Measurements from ENCODE around the gene BFAR. TPM values are rescaled to one million over a fixed set of nuclear protein-coding genes. Genes with fewer than 3 reads are reported as not detected.

Gene BFAR, protein sequence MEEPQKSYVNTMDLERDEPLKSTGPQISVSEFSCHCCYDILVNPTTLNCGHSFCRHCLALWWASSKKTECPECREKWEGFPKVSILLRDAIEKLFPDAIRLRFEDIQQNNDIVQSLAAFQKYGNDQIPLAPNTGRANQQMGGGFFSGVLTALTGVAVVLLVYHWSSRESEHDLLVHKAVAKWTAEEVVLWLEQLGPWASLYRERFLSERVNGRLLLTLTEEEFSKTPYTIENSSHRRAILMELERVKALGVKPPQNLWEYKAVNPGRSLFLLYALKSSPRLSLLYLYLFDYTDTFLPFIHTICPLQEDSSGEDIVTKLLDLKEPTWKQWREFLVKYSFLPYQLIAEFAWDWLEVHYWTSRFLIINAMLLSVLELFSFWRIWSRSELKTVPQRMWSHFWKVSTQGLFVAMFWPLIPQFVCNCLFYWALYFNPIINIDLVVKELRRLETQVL
- polyA plus RNA-seq (2012; ENCODE audit: insufficient read depth, insufficient read length, low read depth): 63.6 TPM

DNA sequence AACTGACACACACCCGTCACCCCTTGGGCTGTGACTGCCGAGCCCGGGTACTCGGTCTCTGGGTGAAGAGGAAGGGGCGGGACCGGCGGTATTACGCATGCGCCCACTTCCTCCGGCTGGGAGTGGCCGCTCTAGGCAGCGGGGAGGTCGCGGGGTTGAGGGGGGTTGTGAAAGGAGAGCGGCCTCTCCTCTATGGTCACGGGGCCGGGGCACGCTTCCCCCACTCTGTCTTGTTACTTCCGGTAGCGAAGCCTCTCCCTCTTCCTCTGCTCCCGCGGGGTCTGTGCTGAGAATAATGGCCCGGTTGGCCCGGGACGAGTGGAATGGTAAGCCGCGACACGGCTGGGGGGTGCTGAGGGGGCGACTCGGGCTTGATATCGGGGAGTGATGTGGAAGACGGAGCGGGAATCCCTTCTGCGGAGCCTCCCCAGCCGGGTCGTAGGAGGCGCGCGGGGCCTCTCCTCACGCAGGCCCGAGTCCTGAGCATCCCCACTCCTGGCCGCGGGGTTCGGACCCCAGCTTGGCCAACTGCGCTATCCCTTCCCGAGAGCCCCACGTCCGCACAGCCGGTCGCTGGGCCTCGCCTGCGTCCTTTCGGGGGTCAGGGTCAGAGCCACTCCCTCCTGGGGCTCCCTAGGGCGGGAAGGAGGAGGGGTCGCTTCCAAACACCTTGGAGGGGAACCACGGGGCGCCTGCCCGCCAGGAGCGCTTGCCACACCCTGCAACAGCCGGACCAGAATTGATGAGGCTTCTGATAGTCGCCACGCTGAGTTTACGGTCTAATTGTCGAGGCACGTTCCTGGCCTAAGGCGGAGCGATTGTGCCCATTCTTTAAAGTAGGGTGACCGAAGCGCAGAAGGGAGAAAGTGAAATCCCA, at the start of gene BFAR:
TSS of gene BFAR (plus strand) at position 259 of the 877 bp plus-strand sequence. CDS start 11,396 bp downstream, outside the sequence.
- TF ChIP-seq, protein P1, sequence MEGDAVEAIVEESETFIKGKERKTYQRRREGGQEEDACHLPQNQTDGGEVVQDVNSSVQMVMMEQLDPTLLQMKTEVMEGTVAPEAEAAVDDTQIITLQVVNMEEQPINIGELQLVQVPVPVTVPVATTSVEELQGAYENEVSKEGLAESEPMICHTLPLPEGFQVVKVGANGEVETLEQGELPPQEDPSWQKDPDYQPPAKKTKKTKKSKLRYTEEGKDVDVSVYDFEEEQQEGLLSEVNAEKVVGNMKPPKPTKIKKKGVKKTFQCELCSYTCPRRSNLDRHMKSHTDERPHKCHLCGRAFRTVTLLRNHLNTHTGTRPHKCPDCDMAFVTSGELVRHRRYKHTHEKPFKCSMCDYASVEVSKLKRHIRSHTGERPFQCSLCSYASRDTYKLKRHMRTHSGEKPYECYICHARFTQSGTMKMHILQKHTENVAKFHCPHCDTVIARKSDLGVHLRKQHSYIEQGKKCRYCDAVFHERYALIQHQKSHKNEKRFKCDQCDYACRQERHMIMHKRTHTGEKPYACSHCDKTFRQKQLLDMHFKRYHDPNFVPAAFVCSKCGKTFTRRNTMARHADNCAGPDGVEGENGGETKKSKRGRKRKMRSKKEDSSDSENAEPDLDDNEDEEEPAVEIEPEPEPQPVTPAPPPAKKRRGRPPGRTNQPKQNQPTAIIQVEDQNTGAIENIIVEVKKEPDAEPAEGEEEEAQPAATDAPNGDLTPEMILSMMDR (IDR thresholded peaks at IDR 0.05; ENCODE audit: low read depth, low read length): no peak
- Histone ChIP-seq H3K36me3 (peaks cover 7% of the 10 kb centered on the region), H3K9me3 (no peaks in the 10 kb centered on the region), H3K27me3 (no peaks in the 10 kb centered on the region), H3K4me3 (ENCODE audit: low read depth, low read length) (peak within 1 kb of the TSS; percentile 78), H3K4me1 (no peaks in the 10 kb centered on the region)
- DNase-seq: peak; percentile 99

- DNase-seq: no peak
- TF ChIP-seq, protein P1 (IDR thresholded peaks at IDR 0.05; ENCODE audit: low read depth, low read length): no peak
- Histone ChIP-seq H3K4me3 (ENCODE audit: low read depth, low read length) (no peak overlapping the region), H3K9me3 (no peaks in the 10 kb centered on the region; the same call in 1 of the 2 replicates), H3K36me3 (peaks cover 18% of the 10 kb centered on the region), H3K4me1 (no peaks in the 10 kb centered on the region), H3K27me3 (no peaks in the 10 kb centered on the region)
Observed at GRCh38 chr16:14585287-14585686, 47.5 kb upstream of the BFAR start.

DNA sequence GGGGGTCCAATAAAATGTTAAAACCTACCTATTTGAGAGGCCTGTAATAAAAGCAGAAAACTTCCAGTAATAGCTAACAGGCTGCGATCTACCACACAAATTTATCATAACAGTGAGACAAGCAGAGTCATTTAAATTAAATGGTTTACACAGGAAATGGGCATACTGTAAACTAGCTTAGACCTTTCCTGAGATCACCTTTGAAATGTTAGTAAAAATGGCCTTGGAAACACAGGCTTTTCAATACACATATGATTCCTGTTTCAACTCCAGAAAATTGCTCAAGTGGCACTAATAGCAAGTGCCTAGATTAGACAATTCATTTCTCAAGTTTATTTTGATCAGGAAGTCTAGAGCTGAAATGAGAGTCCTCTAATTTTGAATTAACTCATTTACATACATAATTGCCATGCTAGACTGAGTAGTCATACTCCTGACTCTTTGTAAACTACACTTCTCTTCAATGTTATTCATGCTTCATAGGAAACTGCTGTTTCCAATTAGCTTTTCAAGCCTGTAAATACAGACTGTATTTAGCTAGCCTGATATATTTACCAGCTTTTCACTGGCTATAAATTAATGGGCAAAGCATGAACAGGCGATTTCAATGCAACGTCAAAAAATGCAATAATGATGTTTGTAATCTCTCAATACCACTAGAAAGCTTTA, 46.0 kb upstream of the BFAR start:
- Histone ChIP-seq H3K36me3 (peaks cover 20% of the 10 kb centered on the region), H3K27me3 (no peaks in the 10 kb centered on the region), H3K4me1 (no peaks in the 10 kb centered on the region), H3K4me3 (ENCODE audit: low read depth, low read length) (no peak overlapping the region), H3K9me3 (no peaks in the 10 kb centered on the region; the same call in 1 of the 2 replicates)
- TF ChIP-seq, protein P1 (IDR thresholded peaks at IDR 0.05; ENCODE audit: low read depth, low read length): no peak
- no peak for DNase-seq

GRCh38 chr16:14600164-14600563, 32.6 kb upstream of the BFAR start:
- no peaks in the 10 kb centered on the region for H3K4me1 ChIP-seq
- no peak for DNase-seq
- no peaks in the 10 kb centered on the region for H3K27me3 ChIP-seq
- H3K9me3 ChIP-seq: no peaks in the 10 kb centered on the region
- H3K4me3 ChIP-seq (ENCODE audit: low read depth, low read length): no peak overlapping the region
- H3K36me3 ChIP-seq: peaks cover 7% of the 10 kb centered on the region
- TF ChIP-seq, protein P1 (IDR thresholded peaks at IDR 0.05; ENCODE audit: low read depth, low read length): peak; percentile 50

DNA sequence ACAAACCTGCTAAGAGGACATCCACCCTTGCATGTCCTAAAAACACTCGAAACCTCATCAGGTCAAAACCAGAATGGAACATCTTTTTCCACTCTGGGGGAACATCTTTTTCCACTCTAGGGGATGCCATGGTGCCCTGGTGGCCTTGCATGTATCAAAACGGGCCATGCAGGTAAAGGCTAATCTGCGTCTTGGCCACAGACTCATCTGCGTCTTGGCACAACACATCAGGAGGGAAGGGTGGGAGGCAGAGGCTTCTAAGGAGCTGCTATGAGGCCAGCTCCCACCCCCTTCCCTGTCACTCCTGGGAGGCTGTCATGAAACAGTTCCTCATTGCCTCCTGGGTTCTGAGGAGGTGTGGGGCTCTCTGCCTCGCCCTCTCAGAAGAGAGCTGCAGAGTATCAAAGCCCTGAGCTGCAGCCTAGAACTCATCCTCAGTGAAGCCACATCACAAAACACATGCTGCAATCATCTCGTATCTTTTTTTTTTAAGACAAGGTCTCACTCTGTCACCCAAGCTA, 30.2 kb upstream of the BFAR start:
- H3K27me3 ChIP-seq: no peaks in the 10 kb centered on the region
- peaks cover 10% of the 10 kb centered on the region for H3K36me3 ChIP-seq
- no peaks in the 10 kb centered on the region for H3K4me1 ChIP-seq
- H3K9me3 ChIP-seq: no peaks in the 10 kb centered on the region
- H3K4me3 ChIP-seq (ENCODE audit: low read depth, low read length): no peak overlapping the region
- TF ChIP-seq, protein P1 (IDR thresholded peaks at IDR 0.05; ENCODE audit: low read depth, low read length): no peak
- no peak for DNase-seq
